ENCODE results near the gene ATG13.

The ATG13 gene

GRCh38 chr11:46722566-46723358 lies 105.4 kb downstream of the ATG13 start:
- no peak for DNase-seq (ENCODE audit: low read depth, low spot score)

- no peak for DNase-seq (ENCODE audit: low read depth, low spot score)
Measured at GRCh38 chr11:46723359-46723680, 106.0 kb downstream of the ATG13 start.

DNA sequence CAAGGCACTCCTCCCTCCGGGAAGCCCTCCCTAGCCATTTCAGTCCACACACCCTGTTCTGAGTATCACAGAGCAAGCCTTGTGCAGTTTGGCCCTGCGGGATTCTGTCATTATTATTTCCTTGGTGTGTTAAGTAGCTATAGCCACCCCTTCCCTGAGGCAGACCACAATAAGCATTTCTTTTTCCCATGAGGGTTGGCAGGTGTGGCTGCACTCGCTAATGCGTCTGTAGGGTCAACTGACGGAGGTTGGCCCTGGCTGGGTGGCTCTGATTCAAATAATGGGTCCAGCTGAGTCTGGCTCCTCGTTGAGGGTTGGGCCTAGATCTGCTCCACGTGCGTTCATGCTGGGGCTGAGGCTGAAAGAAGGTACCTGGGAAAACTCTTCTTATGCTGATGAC lies 106.7 kb downstream of the ATG13 start:
- DNase-seq (ENCODE audit: low read depth, low spot score): no peak
